ENCODE measurements around the gene ARL11.
A peak's percentile ranks its signal among the peaks of the same experiment; 100 is the strongest.

GRCh38 chr13:49669735-49670309 lies 41.5 kb downstream of the ARL11 start:
- peak; percentile 15 to 68 (median 50) for TF ChIP-seq CTCF (IDR thresholded peaks at IDR 0.05)
- no peak for TF ChIP-seq POLR2A (IDR thresholded peaks at IDR 0.05)
